CD4-positive, alpha-beta T cell (primary cell): ENCODE data around the gene NUBP2. TPM values are rescaled to one million over a fixed set of nuclear protein-coding genes. Genes with fewer than 3 reads are reported as not detected.

Experiments used
- ATAC-seq: fragments of 200-7000 bp; cut with Tn5 transposase; one replicate; pipeline ENCODE4 v1.10.0; 2022; ENCODE audit warnings: mild to moderate bottlenecking; ENCODE audit not compliant: poor library complexity
- CTCF ChIA-PET: fragments of 350-600 bp; sonication (Branson Sonifier 250); formaldehyde crosslinking; loops from one replicate; lab custom pipeline; 2021; ENCODE audit warnings: antibody characterized with exemption, inconsistent platforms; lab: Charles Lee
- POLR2A ChIA-PET: fragments of 350-600 bp; sonication (Branson Sonifier 250); formaldehyde crosslinking; loops from one replicate; lab custom pipeline; 2021; ENCODE audit warnings: antibody characterized with exemption, inconsistent platforms; lab: Charles Lee
- DNase-seq, 14 experiments: peaks; one replicate each; pipeline ENCODE4 v3.0.0-alpha.2; 2013 to 2020; ENCODE audit warnings: mixed read lengths in 2 of 14
- H3K27ac ChIP-seq, 2 donors: one replicate each; pipeline versions ENCODE4 v1.5.1 to v1.7.0; 2013; ENCODE audit warnings: low read length in 2 of 2, low read depth in 1 of 2, mild to moderate bottlenecking in 1 of 2
- H3K27me3 ChIP-seq, 2 experiments: 1 replicate in 1 of 2; 2 replicates in 1 of 2; pipeline versions ENCODE4 v1.6.1 to v1.7.0; 2013; ENCODE audit warnings: low read length in 2 of 2, control low read depth in 1 of 2, mild to moderate bottlenecking in 1 of 2, moderate library complexity in 1 of 2; ENCODE audit not compliant: insufficient read depth in 2 of 2, control insufficient read depth in 1 of 2
- H3K36me3 ChIP-seq: one replicate; pipeline ENCODE4 v1.6.1; 2013; ENCODE audit warnings: low read length, control low read depth; ENCODE audit not compliant: insufficient read depth
- H3K4me1 ChIP-seq: one replicate; pipeline ENCODE4 v1.6.1; 2013; ENCODE audit warnings: low read length, control low read depth; ENCODE audit not compliant: insufficient read depth
- H3K4me3 ChIP-seq: one replicate; pipeline ENCODE4 v1.5.1; 2013; ENCODE audit warnings: mild to moderate bottlenecking, low read length, moderate library complexity
- H3K9me3 ChIP-seq, 2 experiments: 1 replicate in 1 of 2; 2 replicates in 1 of 2; pipeline versions ENCODE4 v1.6.1 to v1.7.0; 2013; ENCODE audit warnings: low read length in 2 of 2, mild to moderate bottlenecking in 2 of 2, control low read depth in 1 of 2, moderate library complexity in 1 of 2; ENCODE audit not compliant: control insufficient read depth in 1 of 2, insufficient read depth in 1 of 2
- H3K27ac Mint-ChIP-seq: one replicate; pipeline ENCODE4 v1.8.0; 2020; ENCODE audit warnings: mixed read lengths
- H3K27me3 Mint-ChIP-seq: one replicate; pipeline ENCODE4 v1.8.0; 2021; ENCODE audit warnings: mixed read lengths
- H3K36me3 Mint-ChIP-seq: one replicate; pipeline ENCODE4 v1.8.0; 2021; ENCODE audit warnings: low read depth, mixed read lengths
- H3K4me1 Mint-ChIP-seq: one replicate; pipeline ENCODE4 v1.8.0; 2021; ENCODE audit warnings: low read depth, mixed read lengths
- H3K4me3 Mint-ChIP-seq: one replicate; pipeline ENCODE4 v1.8.0; 2020; ENCODE audit warnings: mild to moderate bottlenecking, mixed read lengths
- H3K9me3 Mint-ChIP-seq: one replicate; pipeline ENCODE4 v1.8.0; 2020; ENCODE audit warnings: mixed read lengths
- CTCF ChIP-seq: fragments of 200-600 bp; IDR thresholded peaks from one replicate; pipeline ENCODE4 v1.8.0; 2022; ENCODE audit warnings: antibody characterized with exemption, mild to moderate bottlenecking
- intact Hi-C, 2 experiments: fragments of 100-400 bp; cut with DNase I in 1 of 2; cut with micrococcal nuclease in 1 of 2; formaldehyde crosslinking; loops; one replicate each; pipeline versions ENCODE4 v1.15.1 to v1.9.0; 2023 to 2025; cut with DNase I, micrococcal nuclease
- polyA plus RNA-seq, 2 donors: library from polyadenylated mRNA; unstranded; fragments of 120-200 nt; gene quantifications; one replicate each; pipeline ENCODE4 v1.2.1, GENCODE V29; 2013
- total RNA-seq, 174 experiments: library from RNA in 2 of 174; stranded (reverse) in 2 of 174; gene quantifications; one replicate each; pipeline ENCODE4 v1.2.3 and lab custom pipeline; 2021 to 2026

NUBP2 gene, protein sequence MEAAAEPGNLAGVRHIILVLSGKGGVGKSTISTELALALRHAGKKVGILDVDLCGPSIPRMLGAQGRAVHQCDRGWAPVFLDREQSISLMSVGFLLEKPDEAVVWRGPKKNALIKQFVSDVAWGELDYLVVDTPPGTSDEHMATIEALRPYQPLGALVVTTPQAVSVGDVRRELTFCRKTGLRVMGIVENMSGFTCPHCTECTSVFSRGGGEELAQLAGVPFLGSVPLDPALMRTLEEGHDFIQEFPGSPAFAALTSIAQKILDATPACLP
- total RNA-seq (10 to 100 TPM; 36.4 to 38.1 TPM), total RNA-seq (lab: John Stamatoyannopoulos, UW) (19.3 to 90.6 (median 55.5) reads per million in 172 experiments)
- 46.3 TPM for polyA plus RNA-seq (2013, experiment 1 of 2)
- 45.4 TPM for polyA plus RNA-seq (2013, experiment 2 of 2)

GRCh38 chr16:1782408-1783264, at the start of gene NUBP2, which contains the start of gene SPSB3:
Gene NUBP2, plus strand, starts transcription at chr16:1782960. Its CDS starts 61 bp downstream, at chr16:1783021.
Gene SPSB3, minus strand, starts transcription at chr16:1782571. Its CDS starts 1,088 bp downstream, at chr16:1781483.
- peaks cover 26% of the 10 kb centered on the region for H3K4me1 Mint-ChIP-seq
- peaks cover 0 to 6% of the 10 kb centered on the region in 2 experiments for H3K9me3 ChIP-seq
- POLR2A ChIA-PET: interaction anchor here (0.6 to 3.8 kb wide), 37 partner anchors 9 to 1935 kb away, joined by 3 to 163 read pairs (median 4); partner anchors contain the start of genes EME2, FAHD1, HAGH and IGFALS
- no peaks in the 10 kb centered on the region for H3K27me3 Mint-ChIP-seq
- DNase-seq (peak; percentile 93 to 100 (median 97)), ATAC-seq (peak; percentile 84)
- no peaks in the 10 kb centered on the region for H3K9me3 Mint-ChIP-seq
- peaks cover 27% of the 10 kb centered on the region for H3K36me3 Mint-ChIP-seq
- H3K27ac ChIP-seq: peak within 1 kb of the TSS; percentile 69 to 74
- no peaks in the 10 kb centered on the region for H3K27me3 ChIP-seq
- CTCF ChIA-PET: interaction anchor here (0.6 to 2.6 kb wide), 5 partner anchors 10 to 77 kb away, joined by 3 to 21 read pairs (median 4); partner anchors contain the start of genes EME2, MAPK8IP3, MRPS34 and NME3
- peaks cover 45% of the 10 kb centered on the region for H3K36me3 ChIP-seq
- H3K4me3 Mint-ChIP-seq: peak within 1 kb of the TSS; percentile 95
- intact Hi-C loops: loop anchor here (1.0 to 10.0 kb wide), 6 partner anchors 9 to 1378 kb away; partner anchors contain the start of genes MRPS34 (in 2 of the 2), DECR2 (in 1 of the 2), FAHD1 (in 1 of the 2) and HAGH (in 1 of the 2)
- no peak for TF ChIP-seq CTCF
- H3K4me3 ChIP-seq: peak within 1 kb of the TSS; percentile 88
- peak within 1 kb of the TSS; percentile 96 for H3K27ac Mint-ChIP-seq
- H3K4me1 ChIP-seq: peaks cover 61% of the 10 kb centered on the region

GRCh38 chr16:1734123-1734522, 48.6 kb upstream of the NUBP2 start:
- H3K27ac Mint-ChIP-seq: no peak overlapping the region
- no peaks in the 10 kb centered on the region for H3K27me3 Mint-ChIP-seq
- peaks cover 15% of the 10 kb centered on the region for H3K36me3 Mint-ChIP-seq
- no peak for TF ChIP-seq CTCF
- intact Hi-C loops: no loop called here
- H3K9me3 Mint-ChIP-seq: no peaks in the 10 kb centered on the region
- Histone ChIP-seq H3K4me3 (no peak overlapping the region), H3K27ac (no peak overlapping the region), H3K36me3 (peaks cover 41% of the 10 kb centered on the region), H3K4me1 (no peaks in the 10 kb centered on the region), H3K27me3 (no peaks in the 10 kb centered on the region), H3K9me3 (peaks cover 0 to 9% of the 10 kb centered on the region in 2 experiments)
- no peak overlapping the region for H3K4me3 Mint-ChIP-seq
- CTCF ChIA-PET: no interaction called here
- ATAC-seq (no peak), DNase-seq (peak in 1 of 14 experiments; percentile 16)
- H3K4me1 Mint-ChIP-seq: no peaks in the 10 kb centered on the region
- POLR2A ChIA-PET: no interaction called here

GRCh38 chr16:1734816-1735215, 47.9 kb upstream of the NUBP2 start:
- ChIA-PET CTCF (no interaction called here), POLR2A (no interaction called here)
- no peak for TF ChIP-seq CTCF
- H3K27ac Mint-ChIP-seq: no peak overlapping the region
- no peaks in the 10 kb centered on the region for H3K9me3 Mint-ChIP-seq
- Histone ChIP-seq H3K4me3 (no peak overlapping the region), H3K27me3 (no peaks in the 10 kb centered on the region), H3K36me3 (peaks cover 34% of the 10 kb centered on the region), H3K4me1 (no peaks in the 10 kb centered on the region), H3K27ac (no peak overlapping the region), H3K9me3 (peaks cover 0 to 16% of the 10 kb centered on the region in 2 experiments)
- no peak overlapping the region for H3K4me3 Mint-ChIP-seq
- ATAC-seq: peak; percentile 37
- DNase-seq: no peak
- no peaks in the 10 kb centered on the region for H3K27me3 Mint-ChIP-seq
- intact Hi-C loops: no loop called here
- H3K36me3 Mint-ChIP-seq: peaks cover 8% of the 10 kb centered on the region
- H3K4me1 Mint-ChIP-seq: no peaks in the 10 kb centered on the region
